DND-41 (cell line): ENCODE measurements around the gene TAB2.

Experiments used
- CTCF ChIP-seq: IDR thresholded peaks from 2 replicates; pipeline ENCODE4 v1.5.1; 2012; ENCODE audit warnings: borderline replicate concordance, low read length, moderate library complexity, mild to moderate bottlenecking; ENCODE audit not compliant: poor library complexity, severe bottlenecking; ENCODE audit errors: extremely low read depth
- EZH2 ChIP-seq: IDR thresholded peaks from 3 replicates; pipeline ENCODE4 v1.6.1; 2012; ENCODE audit warnings: borderline replicate concordance, low read depth, mild to moderate bottlenecking, moderate library complexity, low read length, inconsistent platforms; ENCODE audit not compliant: severe bottlenecking

GRCh38 chr6:149357726-149358538, 40.4 kb downstream of the TAB2 start:
- TF ChIP-seq CTCF = no peak
- TF ChIP-seq EZH2 = no peak
